Activated T-helper 2 cell treated with anti-CD3 and anti-CD28 coated beads, Interferon-gamma antibody, Interleukin-2, Interleukin-4, amounts not matched to agents 10 μg/mL and 5 μg/mL and 100 μg/mL, durations not matched to agents 14 hours and 24 hours and 36 hours (primary cell): ENCODE measurements around the gene TARP.

Source experiments
- DNase-seq: peaks from one replicate; pipeline ENCODE4 v3.0.0; 2021; ENCODE audit warnings: low spot score
- H3K27ac Mint-ChIP-seq: one replicate; pipeline ENCODE4 v1.8.0; 2021; ENCODE audit warnings: mixed read lengths
- H3K27me3 Mint-ChIP-seq: one replicate; pipeline ENCODE4 v1.8.0; 2021; ENCODE audit warnings: low read depth, mixed read lengths
- H3K36me3 Mint-ChIP-seq: one replicate; pipeline ENCODE4 v1.8.0; 2021; ENCODE audit warnings: low read depth, mixed read lengths
- H3K4me1 Mint-ChIP-seq: one replicate; pipeline ENCODE4 v1.8.0; 2021; ENCODE audit warnings: low read depth, mixed read lengths
- H3K4me3 Mint-ChIP-seq: one replicate; pipeline ENCODE4 v1.8.0; 2021; ENCODE audit warnings: low read depth, mild to moderate bottlenecking, moderate library complexity, mixed read lengths
- H3K9me3 Mint-ChIP-seq: one replicate; pipeline ENCODE4 v1.8.0; 2021; ENCODE audit warnings: mixed read lengths
- intact Hi-C: fragments of 100-400 bp; cut with micrococcal nuclease; formaldehyde crosslinking; loops from one replicate; pipeline ENCODE4 v1.15.1; 2023

The TARP gene

DNA sequence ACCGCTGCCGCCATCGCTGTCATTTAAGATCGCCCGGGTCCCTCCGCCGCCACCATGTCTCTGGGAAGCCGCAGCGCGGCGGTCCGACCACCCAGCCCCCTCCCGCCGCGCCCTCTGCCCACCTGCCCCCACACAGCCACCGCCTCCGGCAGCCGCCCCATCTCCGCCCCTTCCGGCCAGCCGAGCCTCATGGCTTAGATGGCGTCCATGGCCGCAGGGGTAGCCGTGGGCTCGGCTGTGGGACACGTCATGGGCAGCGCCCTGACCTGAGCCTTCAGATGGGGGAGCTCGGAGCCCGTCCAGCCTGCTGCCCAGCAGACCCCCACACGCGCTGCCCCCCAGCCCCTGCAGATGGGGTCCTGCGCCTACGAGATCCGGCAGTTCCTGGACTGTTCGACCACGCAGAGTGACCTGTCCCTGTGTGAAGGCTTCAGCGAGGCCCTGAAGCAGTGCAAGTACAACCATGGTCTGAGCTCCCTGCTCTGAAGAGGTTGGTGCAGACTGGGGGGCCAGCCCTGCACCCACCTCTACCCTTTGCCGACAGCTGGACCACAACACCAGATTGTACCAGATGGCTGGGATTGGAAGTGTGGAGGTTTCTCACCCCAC is 38.0 kb upstream of the TARP start:
- peaks cover 6% of the 10 kb centered on the region for H3K4me1 Mint-ChIP-seq
- H3K4me3 Mint-ChIP-seq: peak overlapping the region; percentile 70
- no peak for DNase-seq
- no peaks in the 10 kb centered on the region for H3K9me3 Mint-ChIP-seq
- peaks cover 3% of the 10 kb centered on the region for H3K36me3 Mint-ChIP-seq
- no peaks in the 10 kb centered on the region for H3K27me3 Mint-ChIP-seq
- H3K27ac Mint-ChIP-seq: peak overlapping the region; percentile 73
- intact Hi-C loops: no loop called here

GRCh38 chr7:38310591-38311101 is 37.2 kb upstream of the TARP start:
- H3K27ac Mint-ChIP-seq: peak overlapping the region; percentile 73
- intact Hi-C loops: no loop called here
- H3K36me3 Mint-ChIP-seq: peaks cover 3% of the 10 kb centered on the region
- no peaks in the 10 kb centered on the region for H3K9me3 Mint-ChIP-seq
- H3K4me3 Mint-ChIP-seq: peak overlapping the region; percentile 70
- peaks cover 6% of the 10 kb centered on the region for H3K4me1 Mint-ChIP-seq
- no peak for DNase-seq
- H3K27me3 Mint-ChIP-seq: no peaks in the 10 kb centered on the region

- peak overlapping the region; percentile 55 for H3K27ac Mint-ChIP-seq
- H3K4me3 Mint-ChIP-seq: no peak overlapping the region
- no peaks in the 10 kb centered on the region for H3K9me3 Mint-ChIP-seq
- peaks cover 3% of the 10 kb centered on the region for H3K36me3 Mint-ChIP-seq
- intact Hi-C loops: loop anchor here (2.0 kb wide), 1 partner anchor 77 kb away; no protein-coding TSS in a partner anchor
- DNase-seq: no peak
- peaks cover 13% of the 10 kb centered on the region for H3K4me1 Mint-ChIP-seq
- H3K27me3 Mint-ChIP-seq: no peaks in the 10 kb centered on the region
Observed at GRCh38 chr7:38309555-38309954, 36.1 kb upstream of the TARP start.

GRCh38 chr7:38308140-38308539 is 34.7 kb upstream of the TARP start:
- no peak overlapping the region for H3K4me3 Mint-ChIP-seq
- H3K27ac Mint-ChIP-seq: no peak overlapping the region
- H3K4me1 Mint-ChIP-seq: peaks cover 13% of the 10 kb centered on the region
- H3K27me3 Mint-ChIP-seq: no peaks in the 10 kb centered on the region
- no peak for DNase-seq
- intact Hi-C loops: loop anchor here (2.0 kb wide), 1 partner anchor 75 kb away; no protein-coding TSS in a partner anchor
- no peaks in the 10 kb centered on the region for H3K9me3 Mint-ChIP-seq
- peaks cover 3% of the 10 kb centered on the region for H3K36me3 Mint-ChIP-seq

- no peaks in the 10 kb centered on the region for H3K9me3 Mint-ChIP-seq
- H3K4me3 Mint-ChIP-seq: no peak overlapping the region
- intact Hi-C loops: loop anchor here (2.0 kb wide), 1 partner anchor 75 kb away; no protein-coding TSS in a partner anchor
- no peak for DNase-seq
- no peaks in the 10 kb centered on the region for H3K27me3 Mint-ChIP-seq
- H3K36me3 Mint-ChIP-seq: peaks cover 3% of the 10 kb centered on the region
- H3K27ac Mint-ChIP-seq: no peak overlapping the region
- peaks cover 13% of the 10 kb centered on the region for H3K4me1 Mint-ChIP-seq
Observed at GRCh38 chr7:38307640-38308039, 34.2 kb upstream of the TARP start.

GRCh38 chr7:38306914-38307313 is 33.5 kb upstream of the TARP start:
- Mint-ChIP-seq H3K9me3 (no peaks in the 10 kb centered on the region), H3K4me3 (peak overlapping the region; percentile 17), H3K4me1 (peaks cover 11% of the 10 kb centered on the region), H3K27ac (peak overlapping the region; percentile 60), H3K36me3 (peaks cover 3% of the 10 kb centered on the region), H3K27me3 (no peaks in the 10 kb centered on the region)
- intact Hi-C loops: no loop called here
- no peak for DNase-seq

DNA sequence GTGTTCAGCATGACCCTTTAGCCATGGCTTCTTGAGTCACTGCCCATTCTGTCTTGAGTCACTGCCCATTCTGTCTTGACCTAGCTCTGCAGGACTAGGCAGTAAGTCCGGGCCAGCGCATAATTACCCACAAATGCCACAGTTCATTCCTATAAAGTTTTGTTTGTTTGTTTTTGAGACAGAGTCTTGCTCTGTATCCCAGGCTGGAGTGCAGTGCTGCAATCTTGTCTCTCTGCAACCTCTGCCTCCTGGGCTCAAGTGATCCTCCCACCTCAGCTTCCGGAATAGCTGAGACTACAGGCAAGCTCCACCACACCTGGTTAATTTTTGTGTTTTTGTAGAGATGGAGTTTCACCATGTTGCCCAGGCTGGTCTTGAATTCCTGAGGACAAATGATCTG is 32.7 kb upstream of the TARP start:
- peaks cover 11% of the 10 kb centered on the region for H3K4me1 Mint-ChIP-seq
- DNase-seq: no peak
- no peaks in the 10 kb centered on the region for H3K9me3 Mint-ChIP-seq
- peaks cover 3% of the 10 kb centered on the region for H3K36me3 Mint-ChIP-seq
- no peak overlapping the region for H3K4me3 Mint-ChIP-seq
- no peak overlapping the region for H3K27ac Mint-ChIP-seq
- intact Hi-C loops: no loop called here
- no peaks in the 10 kb centered on the region for H3K27me3 Mint-ChIP-seq

DNA sequence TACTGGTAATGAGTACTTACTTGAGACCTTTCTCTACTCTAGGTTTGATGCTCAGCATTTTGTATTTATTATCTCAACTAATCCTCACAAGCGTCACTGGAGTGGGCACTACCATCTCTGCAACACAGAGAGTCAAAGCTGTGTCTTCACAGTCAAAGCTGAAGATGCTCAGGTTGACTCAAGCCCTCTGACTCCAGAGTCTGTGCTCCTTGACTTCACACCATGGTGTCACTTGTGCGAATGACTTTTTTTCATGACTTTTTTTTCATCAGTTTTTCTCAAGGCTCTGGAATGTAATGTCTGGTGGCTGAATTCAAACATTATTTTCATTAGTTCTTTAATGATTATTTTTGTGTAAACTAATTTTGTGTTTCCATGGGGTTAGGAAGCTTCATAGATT is 30.4 kb upstream of the TARP start:
- DNase-seq: no peak
- Mint-ChIP-seq H3K4me3 (peak overlapping the region; percentile 5), H3K9me3 (no peaks in the 10 kb centered on the region), H3K27me3 (no peaks in the 10 kb centered on the region), H3K27ac (no peak overlapping the region), H3K4me1 (peaks cover 12% of the 10 kb centered on the region), H3K36me3 (peaks cover 3% of the 10 kb centered on the region)
- intact Hi-C loops: no loop called here

DNA sequence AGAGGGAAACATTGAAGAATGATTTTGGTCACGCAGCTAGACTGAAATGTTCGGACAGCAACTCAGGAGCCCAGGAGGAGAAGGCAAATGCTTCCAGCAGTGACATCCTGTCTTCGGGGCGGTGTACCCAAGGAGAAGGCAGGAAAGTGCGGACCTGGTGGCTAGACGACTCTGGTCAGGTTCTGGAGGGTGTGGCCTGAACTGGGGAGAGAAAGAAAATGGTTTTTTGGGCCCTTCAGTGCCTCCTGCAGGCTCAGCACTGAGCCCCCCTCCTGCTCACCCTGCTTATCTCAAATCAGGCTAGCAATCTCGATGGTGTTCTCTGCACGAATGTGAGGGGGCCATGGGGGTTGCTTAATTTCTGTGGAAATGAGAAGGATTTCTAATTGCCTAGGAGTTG is 26.7 kb upstream of the TARP start:
- intact Hi-C loops: loop anchor here (2.0 kb wide), 1 partner anchor 25 kb away; no protein-coding TSS in a partner anchor
- no peak for DNase-seq
- Mint-ChIP-seq H3K27me3 (no peaks in the 10 kb centered on the region), H3K9me3 (no peaks in the 10 kb centered on the region), H3K36me3 (no peaks in the 10 kb centered on the region), H3K4me1 (peaks cover 8% of the 10 kb centered on the region), H3K4me3 (peak overlapping the region; percentile 73), H3K27ac (peak overlapping the region; percentile 38)

GRCh38 chr7:38299275-38299931 is 26.0 kb upstream of the TARP start:
- intact Hi-C loops: no loop called here
- Mint-ChIP-seq H3K9me3 (no peaks in the 10 kb centered on the region), H3K36me3 (no peaks in the 10 kb centered on the region), H3K4me1 (peaks cover 1% of the 10 kb centered on the region), H3K4me3 (peak overlapping the region; percentile 73), H3K27me3 (no peaks in the 10 kb centered on the region), H3K27ac (no peak overlapping the region)
- DNase-seq: no peak

DNA sequence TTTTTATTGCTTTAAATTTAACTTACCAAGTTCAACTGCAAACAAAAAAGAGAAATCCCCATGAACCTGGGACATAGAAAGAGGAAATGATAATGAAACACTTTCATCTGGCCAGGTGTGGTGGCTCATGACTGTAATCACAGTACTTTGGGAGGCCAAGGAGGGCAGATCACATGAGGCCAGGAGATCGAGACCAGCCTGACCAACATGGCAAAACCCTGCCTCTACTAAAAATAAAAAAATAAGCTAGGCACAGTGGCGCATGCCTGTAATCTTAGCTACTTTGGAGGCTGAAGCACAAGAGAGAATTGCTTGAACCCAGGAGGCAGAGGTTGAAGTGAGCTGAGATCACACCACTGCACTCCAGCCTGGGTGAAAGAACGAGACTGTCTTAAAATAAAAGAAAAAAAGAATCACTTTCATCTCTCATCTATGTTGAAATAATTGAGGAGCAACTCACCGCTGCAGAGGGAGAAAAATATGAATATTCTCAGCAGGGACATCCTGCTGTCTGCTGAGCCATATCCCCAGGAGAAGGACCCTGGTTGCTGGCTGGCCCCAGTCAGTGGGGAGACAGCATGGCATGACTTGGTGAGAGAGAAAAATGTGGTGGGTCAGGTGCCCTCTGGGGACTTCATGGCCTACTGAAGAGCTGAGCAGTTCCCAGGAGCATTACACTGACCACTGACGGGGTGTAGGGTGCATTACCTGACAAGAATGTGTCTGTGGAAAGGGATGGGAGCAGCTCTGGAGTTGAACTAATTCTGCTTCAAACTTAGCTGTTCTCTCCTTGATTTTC is 22.8 kb upstream of the TARP start:
- H3K4me3 Mint-ChIP-seq: no peak overlapping the region
- no peaks in the 10 kb centered on the region for H3K27me3 Mint-ChIP-seq
- intact Hi-C loops: no loop called here
- H3K9me3 Mint-ChIP-seq: no peaks in the 10 kb centered on the region
- H3K27ac Mint-ChIP-seq: no peak overlapping the region
- H3K4me1 Mint-ChIP-seq: peaks cover 1% of the 10 kb centered on the region
- DNase-seq: no peak
- H3K36me3 Mint-ChIP-seq: no peaks in the 10 kb centered on the region

GRCh38 chr7:38294926-38295325 is 21.5 kb upstream of the TARP start:
- Mint-ChIP-seq H3K27ac (no peak overlapping the region), H3K4me1 (no peaks in the 10 kb centered on the region), H3K9me3 (no peaks in the 10 kb centered on the region), H3K36me3 (no peaks in the 10 kb centered on the region), H3K27me3 (no peaks in the 10 kb centered on the region), H3K4me3 (no peak overlapping the region)
- intact Hi-C loops: no loop called here
- DNase-seq: no peak

DNA sequence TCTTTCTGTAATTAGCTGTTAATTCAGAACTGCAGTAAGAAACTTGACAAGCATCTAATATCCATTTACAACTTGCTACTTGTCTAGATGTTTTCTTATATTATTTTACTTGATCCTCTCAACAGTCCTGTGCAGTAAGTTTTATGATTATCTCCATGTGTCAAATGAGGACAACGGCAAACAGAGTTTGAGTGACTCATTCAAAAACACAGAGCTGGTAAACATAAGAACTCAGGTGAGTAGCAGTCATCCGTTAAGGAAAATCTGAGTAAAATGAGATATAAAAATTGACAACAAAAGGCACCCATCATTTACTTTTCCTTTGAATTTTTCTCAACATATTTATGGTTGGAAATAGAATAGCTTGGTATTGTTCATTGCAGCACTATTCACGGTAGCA is 19.0 kb upstream of the TARP start:
- Mint-ChIP-seq H3K36me3 (no peaks in the 10 kb centered on the region), H3K27ac (no peak overlapping the region), H3K4me1 (no peaks in the 10 kb centered on the region), H3K4me3 (no peak overlapping the region), H3K27me3 (no peaks in the 10 kb centered on the region), H3K9me3 (no peaks in the 10 kb centered on the region)
- intact Hi-C loops: no loop called here
- no peak for DNase-seq
